IgD-negative memory B cell (primary cell): Measurements from ENCODE around the gene ETV7. TPM values are rescaled to one million over a fixed set of nuclear protein-coding genes. Genes with fewer than 3 reads are reported as not detected.

ENCODE experiments used
- H3K27ac Mint-ChIP-seq, 3 donors: one replicate each; pipeline ENCODE4 v1.8.0; 2020 to 2022; ENCODE audit warnings: mild to moderate bottlenecking in 3 of 3, mixed read lengths in 3 of 3, moderate library complexity in 1 of 3
- H3K27me3 Mint-ChIP-seq: one replicate; pipeline ENCODE4 v1.8.0; 2021; ENCODE audit warnings: mixed read lengths
- H3K36me3 Mint-ChIP-seq: one replicate; pipeline ENCODE4 v1.8.0; 2020; ENCODE audit warnings: mild to moderate bottlenecking, mixed read lengths
- H3K4me1 Mint-ChIP-seq, 3 donors: one replicate each; pipeline ENCODE4 v1.8.0; 2020 to 2022; ENCODE audit warnings: mixed read lengths in 3 of 3, mild to moderate bottlenecking in 1 of 3
- H3K4me3 Mint-ChIP-seq, 4 donors: one replicate each; pipeline ENCODE4 v1.8.0; 2020 to 2022; ENCODE audit warnings: mild to moderate bottlenecking in 4 of 4, mixed read lengths in 4 of 4, moderate library complexity in 3 of 4
- H3K9me3 Mint-ChIP-seq, 3 donors: one replicate each; pipeline ENCODE4 v1.8.0; 2020 to 2021; ENCODE audit warnings: mixed read lengths in 3 of 3, mild to moderate bottlenecking in 1 of 3
- polyA plus RNA-seq: library from polyadenylated mRNA; unstranded; fragments of 300-500 nt; fragmentation: Illumina TruSeq; gene quantifications from one replicate; pipeline ENCODE4 v1.2.3, GENCODE V29; 2021

Gene ETV7
- polyA plus RNA-seq, 1 donor from 2014 or later, result 5.1 TPM

- no peaks in the 10 kb centered on the region for H3K36me3 Mint-ChIP-seq
- H3K9me3 Mint-ChIP-seq, result no peaks in the 10 kb centered on the region
- H3K27me3 Mint-ChIP-seq, result peaks cover 6% of the 10 kb centered on the region
- no peak overlapping the region for H3K4me3 Mint-ChIP-seq
- H3K27ac Mint-ChIP-seq, result no peak overlapping the region
- H3K4me1 Mint-ChIP-seq, result peaks cover 0 to 5% (median 3%) of the 10 kb centered on the region in 3 donors
These were observed 16.7 kb upstream of the ETV7 start for GRCh38 chr6:36404164-36404563.

GRCh38 chr6:36402481-36402880, 15.0 kb upstream of the ETV7 start:
- no peak overlapping the region for H3K4me3 Mint-ChIP-seq
- H3K36me3 Mint-ChIP-seq, result peaks cover 3% of the 10 kb centered on the region
- H3K27me3 Mint-ChIP-seq, result peaks cover 4% of the 10 kb centered on the region
- H3K27ac Mint-ChIP-seq, result no peak overlapping the region
- H3K9me3 Mint-ChIP-seq, result peaks cover 0 to 4% (median 0%) of the 10 kb centered on the region in 3 donors
- peaks cover 0 to 5% (median 3%) of the 10 kb centered on the region in 3 donors for H3K4me1 Mint-ChIP-seq

- H3K27ac Mint-ChIP-seq, result no peak overlapping the region
These were observed 12.5 kb upstream of the ETV7 start for GRCh38 chr6:36399970-36400369.

GRCh38 chr6:36392621-36393020, 5.2 kb upstream of the ETV7 start:
- H3K4me1 Mint-ChIP-seq, result peaks cover 0 to 8% (median 0%) of the 10 kb centered on the region in 3 donors
- peaks cover 13% of the 10 kb centered on the region for H3K27me3 Mint-ChIP-seq
- no peak overlapping the region for H3K4me3 Mint-ChIP-seq
- no peaks in the 10 kb centered on the region for H3K9me3 Mint-ChIP-seq
- peaks cover 2% of the 10 kb centered on the region for H3K36me3 Mint-ChIP-seq
- H3K27ac Mint-ChIP-seq, result no peak overlapping the region

More at GRCh38 chr6:36399970-36400369, 12.5 kb upstream of the ETV7 start:
- H3K4me3 Mint-ChIP-seq, result peak overlapping the region in 1 of 4 donors; percentile 13
- H3K9me3 Mint-ChIP-seq, result peaks cover 0 to 4% (median 0%) of the 10 kb centered on the region in 3 donors
- H3K27me3 Mint-ChIP-seq, result peaks cover 4% of the 10 kb centered on the region
- peaks cover 0 to 5% (median 3%) of the 10 kb centered on the region in 3 donors for H3K4me1 Mint-ChIP-seq
- H3K36me3 Mint-ChIP-seq, result peaks cover 3% of the 10 kb centered on the region

- H3K9me3 Mint-ChIP-seq, result no peaks in the 10 kb centered on the region
- H3K27me3 Mint-ChIP-seq, result peaks cover 21% of the 10 kb centered on the region
- no peak overlapping the region for H3K27ac Mint-ChIP-seq
- H3K4me3 Mint-ChIP-seq, result peak overlapping the region in 1 of 4 donors; percentile 74
- peaks cover 2% of the 10 kb centered on the region for H3K36me3 Mint-ChIP-seq
- peaks cover 3 to 15% (median 11%) of the 10 kb centered on the region in 3 donors for H3K4me1 Mint-ChIP-seq
These were observed 1.9 kb upstream of the ETV7 start for GRCh38 chr6:36389353-36389752.

- H3K36me3 Mint-ChIP-seq, result no peaks in the 10 kb centered on the region
- no peaks in the 10 kb centered on the region for H3K9me3 Mint-ChIP-seq
- peak overlapping the region; percentile 92 to 99 (median 94) for H3K4me3 Mint-ChIP-seq
- H3K4me1 Mint-ChIP-seq, result peaks cover 13 to 33% (median 21%) of the 10 kb centered on the region in 3 donors
- peaks cover 18% of the 10 kb centered on the region for H3K27me3 Mint-ChIP-seq
- H3K27ac Mint-ChIP-seq, result peak overlapping the region; percentile 16 to 71 (median 27)
These were observed 702 bp downstream of the ETV7 start for GRCh38 chr6:36386495-36387439.

- Mint-ChIP-seq H3K9me3 (no peaks in the 10 kb centered on the region), H3K4me1 (peaks cover 13 to 32% (median 23%) of the 10 kb centered on the region in 3 donors), H3K36me3 (no peaks in the 10 kb centered on the region), H3K27ac (no peak overlapping the region), H3K4me3 (peak overlapping the region in 1 of 4 donors; percentile 30), H3K27me3 (peaks cover 14% of the 10 kb centered on the region)
These were observed 3.4 kb downstream of the ETV7 start for GRCh38 chr6:36384095-36384494.

- Mint-ChIP-seq H3K4me1 (peaks cover 13 to 37% (median 27%) of the 10 kb centered on the region in 3 donors), H3K27ac (no peak overlapping the region), H3K36me3 (no peaks in the 10 kb centered on the region), H3K27me3 (peaks cover 14% of the 10 kb centered on the region), H3K9me3 (no peaks in the 10 kb centered on the region), H3K4me3 (peak overlapping the region in 1 of 4 donors; percentile 30)
These were observed 3.9 kb downstream of the ETV7 start for GRCh38 chr6:36383606-36384005.

- Mint-ChIP-seq H3K36me3 (no peaks in the 10 kb centered on the region), H3K4me3 (peak overlapping the region in 3 of 4 donors; percentile 69 to 86 (median 71)), H3K27ac (peak overlapping the region in 2 of 3 donors; percentile 1 to 94), H3K9me3 (no peaks in the 10 kb centered on the region), H3K27me3 (peaks cover 8% of the 10 kb centered on the region), H3K4me1 (peaks cover 16 to 36% (median 33%) of the 10 kb centered on the region in 3 donors)
These were observed 4.5 kb downstream of the ETV7 start for GRCh38 chr6:36382976-36383375.

GRCh38 chr6:36381502-36382389, 5.7 kb downstream of the ETV7 start:
- H3K27me3 Mint-ChIP-seq, result peaks cover 7% of the 10 kb centered on the region
- no peaks in the 10 kb centered on the region for H3K9me3 Mint-ChIP-seq
- H3K36me3 Mint-ChIP-seq, result no peaks in the 10 kb centered on the region
- H3K4me1 Mint-ChIP-seq, result peaks cover 20 to 37% (median 30%) of the 10 kb centered on the region in 3 donors
- peak overlapping the region in 1 of 3 donors; percentile 32 for H3K27ac Mint-ChIP-seq
- H3K4me3 Mint-ChIP-seq, result peak overlapping the region in 1 of 4 donors; percentile 31

- H3K27ac Mint-ChIP-seq, result no peak overlapping the region
- peaks cover 2% of the 10 kb centered on the region for H3K27me3 Mint-ChIP-seq
- no peaks in the 10 kb centered on the region for H3K36me3 Mint-ChIP-seq
- no peaks in the 10 kb centered on the region for H3K9me3 Mint-ChIP-seq
- no peak overlapping the region for H3K4me3 Mint-ChIP-seq
- H3K4me1 Mint-ChIP-seq, result peaks cover 20 to 35% (median 25%) of the 10 kb centered on the region in 3 donors
These were observed 7.3 kb downstream of the ETV7 start for GRCh38 chr6:36380166-36380565.

- H3K9me3 Mint-ChIP-seq, result no peaks in the 10 kb centered on the region
- H3K27me3 Mint-ChIP-seq, result peaks cover 2% of the 10 kb centered on the region
- H3K4me3 Mint-ChIP-seq, result no peak overlapping the region
- H3K27ac Mint-ChIP-seq, result peak overlapping the region in 2 of 3 donors; percentile 34 to 84
- H3K36me3 Mint-ChIP-seq, result no peaks in the 10 kb centered on the region
- H3K4me1 Mint-ChIP-seq, result peaks cover 20 to 35% (median 25%) of the 10 kb centered on the region in 3 donors
These were observed 8.5 kb downstream of the ETV7 start for GRCh38 chr6:36378936-36379335.

GRCh38 chr6:36378243-36378920, 9.1 kb downstream of the ETV7 start:
- peaks cover 2% of the 10 kb centered on the region for H3K27me3 Mint-ChIP-seq
- no peaks in the 10 kb centered on the region for H3K9me3 Mint-ChIP-seq
- no peaks in the 10 kb centered on the region for H3K36me3 Mint-ChIP-seq
- H3K4me1 Mint-ChIP-seq, result peaks cover 18 to 31% (median 20%) of the 10 kb centered on the region in 3 donors
- peak overlapping the region in 1 of 4 donors; percentile 43 for H3K4me3 Mint-ChIP-seq
- peak overlapping the region in 1 of 3 donors; percentile 34 for H3K27ac Mint-ChIP-seq

GRCh38 chr6:36377594-36377993, 9.9 kb downstream of the ETV7 start:
- Mint-ChIP-seq H3K36me3 (no peaks in the 10 kb centered on the region), H3K4me3 (peak overlapping the region in 2 of 4 donors; percentile 23 to 56), H3K4me1 (peaks cover 14 to 24% (median 16%) of the 10 kb centered on the region in 3 donors), H3K27me3 (peaks cover 2% of the 10 kb centered on the region), H3K9me3 (no peaks in the 10 kb centered on the region), H3K27ac (no peak overlapping the region)
